ENCODE results near the gene UVSSA. TPM values are rescaled to one million over a fixed set of nuclear protein-coding genes. Genes with fewer than 3 reads are reported as not detected.

Gene UVSSA
- total RNA-seq, 2 donors from 2014 or later, result 50.4 to 61.6 TPM

DNA sequence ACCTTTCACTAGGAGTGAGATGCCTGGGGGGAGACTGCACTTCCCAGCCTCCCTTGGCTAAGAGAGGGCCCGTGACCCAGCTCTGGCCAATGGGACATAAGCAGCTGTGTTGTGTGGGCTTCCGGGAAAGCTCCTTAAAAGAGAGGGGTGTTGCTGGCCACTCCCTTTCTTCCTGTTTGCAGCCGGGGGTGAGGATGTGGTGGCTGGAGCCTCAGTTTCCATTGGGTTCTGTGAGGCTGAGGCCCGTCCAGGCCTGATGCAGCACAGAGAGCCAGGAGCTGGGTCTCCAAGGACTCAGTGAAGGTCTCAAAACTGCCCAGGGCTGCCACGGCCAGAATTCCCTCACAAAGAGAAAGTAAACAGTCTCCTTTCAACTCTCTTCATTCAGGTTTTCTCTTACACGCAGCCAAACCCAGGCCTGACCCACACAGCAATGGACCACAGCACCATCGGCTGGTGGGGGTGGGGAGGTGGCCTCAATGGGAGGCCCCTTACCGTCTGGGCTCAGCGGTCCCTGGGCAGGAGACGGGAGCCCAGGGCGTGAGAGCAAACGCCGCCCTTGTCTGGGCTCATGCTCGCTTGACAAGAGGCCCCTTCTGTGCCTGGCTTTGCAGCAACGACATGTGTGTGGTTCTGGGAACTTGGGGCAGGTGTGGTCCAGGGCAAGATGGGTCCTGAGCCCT, 52.6 kb downstream of the UVSSA start:
- 84% methylated on average over 11 to 15 of the region's 15 CpGs for WGBS, 2 experiments (ENCODE audit: insufficient coverage in 1 of 2, insufficient read length in 1 of 2)
- Mint-ChIP-seq H3K4me3 (no peak overlapping the region), H3K4me1 (no peaks in the 10 kb centered on the region), H3K27ac (no peak overlapping the region), H3K36me3 (ENCODE audit: low read depth) (peaks cover 10% of the 10 kb centered on the region), H3K27me3 (ENCODE audit: insufficient read depth) (peaks cover 49% of the 10 kb centered on the region), H3K9me3 (peaks cover 32% of the 10 kb centered on the region)
- no peak for DNase-seq
- no peak overlapping the region for H3K4me3 ChIP-seq (ENCODE audit: low read length)
- TF ChIP-seq, protein P1, sequence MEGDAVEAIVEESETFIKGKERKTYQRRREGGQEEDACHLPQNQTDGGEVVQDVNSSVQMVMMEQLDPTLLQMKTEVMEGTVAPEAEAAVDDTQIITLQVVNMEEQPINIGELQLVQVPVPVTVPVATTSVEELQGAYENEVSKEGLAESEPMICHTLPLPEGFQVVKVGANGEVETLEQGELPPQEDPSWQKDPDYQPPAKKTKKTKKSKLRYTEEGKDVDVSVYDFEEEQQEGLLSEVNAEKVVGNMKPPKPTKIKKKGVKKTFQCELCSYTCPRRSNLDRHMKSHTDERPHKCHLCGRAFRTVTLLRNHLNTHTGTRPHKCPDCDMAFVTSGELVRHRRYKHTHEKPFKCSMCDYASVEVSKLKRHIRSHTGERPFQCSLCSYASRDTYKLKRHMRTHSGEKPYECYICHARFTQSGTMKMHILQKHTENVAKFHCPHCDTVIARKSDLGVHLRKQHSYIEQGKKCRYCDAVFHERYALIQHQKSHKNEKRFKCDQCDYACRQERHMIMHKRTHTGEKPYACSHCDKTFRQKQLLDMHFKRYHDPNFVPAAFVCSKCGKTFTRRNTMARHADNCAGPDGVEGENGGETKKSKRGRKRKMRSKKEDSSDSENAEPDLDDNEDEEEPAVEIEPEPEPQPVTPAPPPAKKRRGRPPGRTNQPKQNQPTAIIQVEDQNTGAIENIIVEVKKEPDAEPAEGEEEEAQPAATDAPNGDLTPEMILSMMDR (conservative IDR thresholded peaks at IDR 0.05), result no peak
- no peaks in the 10 kb centered on the region for H3K4me1 ChIP-seq (ENCODE audit: control insufficient read depth, insufficient read depth, low read length)
- H3K27ac ChIP-seq (ENCODE audit: low read depth, low read length), result no peak overlapping the region
- no peak overlapping the region for H3K9ac ChIP-seq (ENCODE audit: extremely low read depth, low read length, poor library complexity, severe bottlenecking)
- H3K36me3 ChIP-seq (ENCODE audit: control insufficient read depth, insufficient read depth, low read length), result no peaks in the 10 kb centered on the region
- peaks cover 58% of the 10 kb centered on the region for H3K27me3 ChIP-seq (ENCODE audit: control insufficient read depth, insufficient read depth, low read length, poor library complexity, severe bottlenecking)
- H3K9me3 ChIP-seq (ENCODE audit: control insufficient read depth, low read length), result no peaks in the 10 kb centered on the region

DNA sequence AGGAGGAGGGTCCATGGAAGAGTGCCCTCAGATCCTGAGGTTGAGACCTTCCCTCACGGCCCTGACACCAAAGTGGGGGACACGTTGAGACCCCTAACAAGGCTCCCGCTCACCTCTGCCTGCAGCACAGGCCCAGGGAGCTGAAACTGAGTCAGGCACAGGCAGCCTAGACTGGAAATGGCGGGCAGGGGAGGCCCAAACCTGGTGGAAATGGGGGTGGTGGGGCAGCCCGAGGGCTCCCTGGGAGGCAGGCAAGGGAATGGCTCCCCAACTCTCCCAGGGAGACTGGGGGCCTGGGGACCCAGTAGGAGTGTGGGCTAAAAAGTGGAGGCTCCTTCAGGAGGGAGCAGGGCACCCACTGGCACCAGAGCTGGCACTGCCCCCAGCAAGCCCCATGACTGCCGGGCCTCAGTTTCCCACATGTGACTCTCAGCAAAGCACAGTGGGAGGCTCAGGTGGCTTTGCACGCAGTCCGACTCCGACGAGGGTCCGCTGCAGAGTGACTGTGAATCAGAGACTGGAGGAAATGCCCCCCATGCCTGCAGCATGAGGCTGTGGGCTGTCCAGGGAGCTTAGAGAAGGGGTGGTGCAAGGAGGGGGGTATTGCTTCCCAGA, 53.3 kb downstream of the UVSSA start:
- peaks cover 56% of the 10 kb centered on the region for H3K27me3 Mint-ChIP-seq (ENCODE audit: insufficient read depth)
- no peak for DNase-seq
- H3K27me3 ChIP-seq (ENCODE audit: control insufficient read depth, insufficient read depth, low read length, poor library complexity, severe bottlenecking), result peaks cover 65% of the 10 kb centered on the region

DNA sequence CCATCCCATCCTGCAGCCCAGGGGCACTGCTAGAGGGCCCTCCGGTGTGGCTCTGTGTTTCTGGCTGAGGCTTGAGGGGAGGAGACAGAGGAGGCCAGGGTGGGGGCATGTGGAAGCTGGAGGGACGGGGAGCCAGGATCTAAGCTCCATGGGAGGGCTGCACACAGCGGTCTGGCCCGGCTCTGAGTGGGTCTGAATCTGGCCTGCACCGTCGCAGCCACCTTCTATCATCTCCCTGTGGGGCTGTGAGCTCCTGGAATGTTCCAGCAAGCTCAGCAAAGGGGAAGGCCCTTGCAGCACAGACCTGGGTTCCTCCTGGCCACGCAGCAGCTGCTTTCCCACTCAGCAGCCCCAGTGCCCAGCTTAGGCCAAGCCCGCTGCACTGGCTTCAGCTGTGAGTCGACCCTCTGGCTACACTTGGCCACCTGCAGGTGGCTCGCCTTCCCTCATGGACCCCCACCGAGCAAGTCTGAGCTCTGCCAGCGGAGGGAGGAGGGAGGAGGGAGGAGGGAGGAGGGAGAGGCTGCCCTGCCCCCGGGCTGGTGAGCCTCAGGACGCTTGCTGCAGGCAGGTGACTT, 53.9 kb downstream of the UVSSA start:
- Histone ChIP-seq H3K4me1 (ENCODE audit: control insufficient read depth, insufficient read depth, low read length) (no peaks in the 10 kb centered on the region), H3K36me3 (ENCODE audit: control insufficient read depth, insufficient read depth, low read length) (no peaks in the 10 kb centered on the region), H3K4me3 (ENCODE audit: low read length) (no peak overlapping the region), H3K9me3 (ENCODE audit: control insufficient read depth, low read length) (no peaks in the 10 kb centered on the region), H3K27ac (ENCODE audit: low read depth, low read length) (no peak overlapping the region), H3K9ac (ENCODE audit: extremely low read depth, low read length, poor library complexity, severe bottlenecking) (no peak overlapping the region), H3K27me3 (ENCODE audit: control insufficient read depth, insufficient read depth, low read length, poor library complexity, severe bottlenecking) (peaks cover 71% of the 10 kb centered on the region)
- Mint-ChIP-seq H3K4me1 (no peaks in the 10 kb centered on the region), H3K4me3 (no peak overlapping the region), H3K27me3 (ENCODE audit: insufficient read depth) (peaks cover 58% of the 10 kb centered on the region), H3K27ac (no peak overlapping the region), H3K9me3 (peaks cover 30% of the 10 kb centered on the region), H3K36me3 (ENCODE audit: low read depth) (peaks cover 3% of the 10 kb centered on the region)
- peak; percentile 62 for DNase-seq
- 62 to 71% methylated on average over 5 to 11 of the region's 14 CpGs for WGBS, 2 experiments (ENCODE audit: insufficient coverage in 1 of 2, insufficient read length in 1 of 2)
- TF ChIP-seq, protein P1 (conservative IDR thresholded peaks at IDR 0.05), result no peak

More for the DNA sequence above, 53.3 kb downstream of the UVSSA start:
- Histone ChIP-seq H3K27ac (ENCODE audit: low read depth, low read length) (no peak overlapping the region), H3K4me3 (ENCODE audit: low read length) (no peak overlapping the region), H3K9me3 (ENCODE audit: control insufficient read depth, low read length) (no peaks in the 10 kb centered on the region), H3K9ac (ENCODE audit: extremely low read depth, low read length, poor library complexity, severe bottlenecking) (no peak overlapping the region), H3K4me1 (ENCODE audit: control insufficient read depth, insufficient read depth, low read length) (no peaks in the 10 kb centered on the region), H3K36me3 (ENCODE audit: control insufficient read depth, insufficient read depth, low read length) (no peaks in the 10 kb centered on the region)
- Mint-ChIP-seq H3K4me3 (no peak overlapping the region), H3K4me1 (no peaks in the 10 kb centered on the region), H3K27ac (no peak overlapping the region), H3K36me3 (ENCODE audit: low read depth) (peaks cover 9% of the 10 kb centered on the region), H3K9me3 (peaks cover 35% of the 10 kb centered on the region)
- TF ChIP-seq, protein P1 (conservative IDR thresholded peaks at IDR 0.05), result no peak
- WGBS, 2 experiments (ENCODE audit: insufficient coverage in 1 of 2, insufficient read length in 1 of 2), result 89 to 91% methylated on average over 4 to 11 of the region's 11 CpGs
